AG09319 (cell line): ENCODE data around the gene BTNL8.

Experiments used
- DNase-seq: peaks from one replicate; pipeline ENCODE4 v3.0.0-alpha.2; 2010; ENCODE audit warnings: low read depth; ENCODE audit errors: extremely low read depth
- TF ChIP-seq, protein P1 (sequence below): IDR thresholded peaks from 2 replicates; pipeline ENCODE4 v1.5.1; 2011; ENCODE audit warnings: low read depth, mild to moderate bottlenecking, inconsistent platforms, low read length, moderate library complexity

The BTNL8 gene

DNA sequence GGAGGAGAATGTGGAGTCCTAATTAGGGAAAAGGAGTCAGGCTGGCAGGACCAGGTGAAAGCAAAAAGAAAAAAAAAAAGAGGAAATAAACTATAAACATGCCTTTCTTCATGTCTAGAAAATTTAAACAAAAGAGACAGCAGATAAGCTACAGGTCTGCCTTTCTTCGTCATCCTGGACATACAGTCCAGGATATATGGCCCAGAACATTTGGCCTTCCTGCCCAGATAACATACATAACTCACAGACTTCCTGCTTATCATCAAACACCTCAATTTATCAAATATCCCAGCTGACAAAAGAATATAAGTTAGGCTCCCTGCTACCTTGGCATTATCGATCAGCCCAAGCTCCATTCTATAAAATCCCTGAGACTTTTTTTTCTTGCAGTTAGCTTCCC is 11.2 kb downstream of the BTNL8 start:
- TF ChIP-seq, protein P1, sequence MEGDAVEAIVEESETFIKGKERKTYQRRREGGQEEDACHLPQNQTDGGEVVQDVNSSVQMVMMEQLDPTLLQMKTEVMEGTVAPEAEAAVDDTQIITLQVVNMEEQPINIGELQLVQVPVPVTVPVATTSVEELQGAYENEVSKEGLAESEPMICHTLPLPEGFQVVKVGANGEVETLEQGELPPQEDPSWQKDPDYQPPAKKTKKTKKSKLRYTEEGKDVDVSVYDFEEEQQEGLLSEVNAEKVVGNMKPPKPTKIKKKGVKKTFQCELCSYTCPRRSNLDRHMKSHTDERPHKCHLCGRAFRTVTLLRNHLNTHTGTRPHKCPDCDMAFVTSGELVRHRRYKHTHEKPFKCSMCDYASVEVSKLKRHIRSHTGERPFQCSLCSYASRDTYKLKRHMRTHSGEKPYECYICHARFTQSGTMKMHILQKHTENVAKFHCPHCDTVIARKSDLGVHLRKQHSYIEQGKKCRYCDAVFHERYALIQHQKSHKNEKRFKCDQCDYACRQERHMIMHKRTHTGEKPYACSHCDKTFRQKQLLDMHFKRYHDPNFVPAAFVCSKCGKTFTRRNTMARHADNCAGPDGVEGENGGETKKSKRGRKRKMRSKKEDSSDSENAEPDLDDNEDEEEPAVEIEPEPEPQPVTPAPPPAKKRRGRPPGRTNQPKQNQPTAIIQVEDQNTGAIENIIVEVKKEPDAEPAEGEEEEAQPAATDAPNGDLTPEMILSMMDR, result no peak

DNA sequence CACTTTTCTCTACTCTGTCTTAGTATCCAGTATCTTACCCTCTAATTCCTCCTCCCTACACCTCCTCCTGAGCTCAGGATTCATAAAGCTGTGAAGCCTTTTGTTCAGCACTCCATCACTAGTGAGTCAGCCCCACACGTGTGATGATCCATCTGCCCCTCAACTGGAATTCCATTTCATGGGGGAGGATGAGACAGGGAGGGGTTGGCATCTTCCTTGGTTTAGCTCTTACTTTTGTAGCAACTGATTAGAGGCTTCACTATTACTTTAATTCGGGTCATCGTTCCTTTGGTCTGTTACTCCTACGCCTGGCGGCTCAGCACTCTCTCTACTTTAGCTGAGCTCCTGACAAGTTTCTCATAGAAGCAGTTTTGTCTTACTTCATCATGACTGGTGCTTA is 11.8 kb downstream of the BTNL8 start:
- DNase-seq, result no peak
- TF ChIP-seq, protein P1, result no peak

More for the DNA sequence above, 11.2 kb downstream of the BTNL8 start:
- DNase-seq, result no peak

DNA sequence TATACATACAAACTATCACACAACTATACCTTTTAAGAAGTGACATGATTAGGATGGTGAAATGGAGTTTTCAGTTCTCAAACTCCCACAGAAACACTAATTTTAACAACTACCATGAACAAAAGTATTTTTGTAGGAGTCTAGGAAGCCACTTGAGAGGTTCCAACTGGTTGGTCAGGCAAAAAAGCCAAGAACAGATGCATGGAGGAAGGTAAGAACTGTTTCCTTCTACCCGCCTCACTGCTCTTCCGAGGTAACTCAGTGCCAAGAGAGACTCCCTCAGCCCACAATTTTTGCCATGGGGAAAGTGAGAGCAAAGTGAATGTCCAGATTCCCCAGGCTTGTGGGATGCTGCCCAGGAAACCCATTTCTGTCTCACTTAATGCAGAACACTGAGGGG is 15.7 kb downstream of the BTNL8 start:
- DNase-seq, result no peak
- TF ChIP-seq, protein P1, result no peak

DNA sequence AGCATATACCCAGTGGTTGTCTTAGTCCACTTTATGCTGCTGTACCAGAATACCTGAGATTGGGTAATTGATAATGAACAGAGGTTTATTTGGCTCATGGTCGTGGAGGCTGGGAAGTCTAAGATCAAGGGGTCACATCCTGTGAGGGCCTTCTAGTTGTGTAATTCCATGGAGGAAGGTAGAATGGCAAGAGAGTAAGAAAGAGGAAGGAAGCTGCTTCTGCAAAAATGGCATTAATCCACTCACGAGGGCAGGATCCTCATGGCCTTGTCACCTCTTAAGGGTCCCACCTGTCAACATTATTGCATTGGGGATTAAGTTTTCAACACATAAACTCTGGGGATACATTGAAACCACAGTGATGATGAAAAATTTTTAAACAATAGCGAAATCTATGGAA is 17.0 kb downstream of the BTNL8 start:
- no peak for DNase-seq
- TF ChIP-seq, protein P1, result no peak

DNA sequence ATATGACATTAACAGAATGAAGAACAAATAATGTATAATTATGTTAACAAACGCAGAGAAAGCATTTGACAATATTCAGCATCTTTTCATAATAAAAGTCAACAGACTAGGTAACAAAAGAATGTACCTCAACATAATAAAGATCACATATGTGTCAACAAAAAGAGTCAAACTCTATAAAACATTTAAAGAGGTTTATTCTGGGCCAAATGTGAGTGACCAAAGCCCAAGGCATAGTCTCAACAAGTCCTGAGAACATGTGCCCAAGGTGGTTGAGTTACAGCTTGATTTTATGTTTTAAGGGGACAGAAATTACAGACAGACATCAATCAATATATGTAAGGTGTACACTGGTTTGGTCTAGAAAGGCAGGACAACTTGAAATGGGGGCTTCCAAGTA is 19.4 kb downstream of the BTNL8 start:
- TF ChIP-seq, protein P1, result no peak
- DNase-seq, result no peak

DNA sequence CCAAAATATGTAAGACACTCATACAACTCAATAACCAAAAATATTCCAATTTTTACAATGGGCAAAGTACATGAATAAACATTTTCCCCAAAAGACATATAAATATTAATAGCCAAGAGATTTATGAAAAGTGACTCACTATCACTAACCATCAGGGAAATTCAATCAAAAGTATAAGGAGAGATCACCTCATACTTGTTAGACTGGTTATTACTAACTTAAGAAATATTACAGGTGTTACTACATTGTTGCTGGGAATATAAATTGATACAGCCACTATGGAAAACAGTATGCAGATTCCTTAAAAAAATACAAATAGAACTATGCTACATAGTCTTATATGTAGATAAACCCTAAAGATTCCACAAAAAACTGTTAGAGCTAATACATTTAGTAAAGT is 21.8 kb downstream of the BTNL8 start:
- TF ChIP-seq, protein P1, result no peak
- no peak for DNase-seq

DNA sequence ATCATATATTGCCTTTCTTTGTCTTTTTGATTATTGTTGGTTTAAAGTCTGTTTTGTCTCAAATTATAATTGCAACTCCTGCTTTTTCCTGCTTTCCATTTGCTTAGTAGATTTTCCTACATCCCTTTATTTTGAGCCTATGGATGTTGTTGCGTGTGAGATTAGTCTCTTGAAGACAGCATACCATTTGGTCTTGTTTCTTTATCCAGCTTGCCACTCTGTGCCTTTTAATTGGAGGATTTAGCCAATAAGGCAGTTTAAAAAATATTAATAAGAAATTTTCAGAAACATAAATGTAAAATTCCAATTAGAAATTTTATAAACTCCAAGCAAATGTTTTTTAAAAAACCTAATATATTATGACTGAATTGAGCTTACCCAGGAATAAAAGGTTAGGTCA is 24.0 kb downstream of the BTNL8 start:
- TF ChIP-seq, protein P1, result no peak
- no peak for DNase-seq
